HG03575 (cell line): ENCODE measurements around the gene LRRN2.
"Not testable (repeated sequence)": the region's sequence is repeated elsewhere in the genome, so short reads cannot be mapped to it uniquely, and the experiment has no call there.

Experiments
- ATAC-seq: cut with Tn5 transposase; IDR thresholded peaks from one replicate; pipeline ENCODE4 v1.9.1; 2021; ENCODE audit not compliant: unreplicated experiment, insufficient number of reproducible peaks, low FRiP score; ENCODE audit errors: extremely low read depth

LRRN2 gene

GRCh38 chr1:204588826-204589225, 96.7 kb downstream of the LRRN2 start:
- no peak for ATAC-seq

GRCh38 chr1:204587621-204588020, 97.9 kb downstream of the LRRN2 start:
- no peak for ATAC-seq

GRCh38 chr1:204584699-204585372, 100.7 kb downstream of the LRRN2 start:
- ATAC-seq = no peak

DNA sequence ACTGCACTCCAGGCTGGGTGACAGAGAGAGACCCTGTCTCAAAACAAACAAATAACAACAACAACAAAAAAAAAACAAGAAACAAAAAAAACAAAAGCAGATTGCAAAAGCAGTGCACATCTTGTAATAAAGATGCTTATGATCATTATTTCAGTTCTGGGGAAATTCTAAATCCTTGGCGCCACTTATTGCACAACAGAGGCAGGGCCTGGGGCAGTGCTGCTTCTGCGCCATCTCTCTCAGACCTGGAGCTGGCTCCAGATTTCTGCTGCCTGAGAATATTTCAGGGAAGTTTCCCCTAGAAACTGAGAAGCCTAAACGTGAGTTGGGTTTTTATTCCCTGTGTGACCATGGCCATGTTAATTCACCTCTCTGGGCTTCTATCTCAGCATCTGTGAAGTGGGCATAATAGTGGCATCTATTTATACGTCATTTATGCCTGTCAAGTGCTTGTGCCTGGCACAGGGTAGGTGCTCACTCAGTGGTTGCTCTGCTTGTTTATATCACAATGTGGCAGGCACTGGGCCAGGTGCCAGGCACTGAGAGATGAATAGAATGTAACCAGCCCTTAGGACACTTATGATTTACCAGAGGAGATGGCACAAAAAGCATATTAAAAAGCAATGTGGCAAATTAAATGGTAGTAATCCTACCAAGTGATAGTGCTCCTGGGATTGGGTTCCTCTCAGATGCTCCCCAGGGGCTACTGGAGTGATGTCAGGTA, 101.5 kb downstream of the LRRN2 start:
- no peak for ATAC-seq

DNA sequence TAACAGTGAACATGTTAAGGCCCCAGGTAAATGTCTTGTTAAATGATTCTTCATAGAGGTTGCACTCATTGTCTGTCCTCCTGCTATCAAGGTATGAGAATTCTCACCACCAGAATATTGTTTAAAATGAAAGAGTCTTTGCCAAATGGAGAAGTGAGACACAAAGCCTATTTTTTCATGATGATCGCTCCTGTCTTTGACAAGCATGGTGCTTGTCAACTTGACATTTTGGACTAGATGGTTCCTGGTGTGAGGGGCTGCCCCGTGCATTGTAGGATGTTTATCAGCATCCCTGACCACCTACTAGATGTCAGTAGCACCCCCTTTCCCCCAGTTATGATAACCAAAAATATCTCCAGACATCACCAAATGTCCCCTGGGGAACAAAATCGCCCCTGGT, 103.8 kb downstream of the LRRN2 start:
- ATAC-seq = no peak

DNA sequence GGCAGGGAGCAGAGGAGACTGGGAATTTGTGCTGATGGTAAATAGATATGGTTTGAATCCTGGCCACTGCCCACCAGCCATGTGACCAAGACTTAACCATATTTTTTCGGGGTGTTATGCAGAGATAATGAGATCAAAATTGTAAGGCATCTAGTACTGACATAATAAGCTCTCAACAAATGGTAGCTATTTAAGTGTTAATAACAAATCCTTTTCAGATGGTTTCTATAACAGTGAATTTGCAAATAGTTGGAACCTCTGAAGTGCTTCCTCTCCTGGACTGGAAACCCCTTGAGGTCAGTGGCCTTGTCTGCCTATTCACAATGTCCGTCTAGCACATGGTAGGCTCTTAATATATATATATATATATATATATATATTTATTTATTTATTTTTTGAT, 104.7 kb downstream of the LRRN2 start:
- ATAC-seq = no peak

DNA sequence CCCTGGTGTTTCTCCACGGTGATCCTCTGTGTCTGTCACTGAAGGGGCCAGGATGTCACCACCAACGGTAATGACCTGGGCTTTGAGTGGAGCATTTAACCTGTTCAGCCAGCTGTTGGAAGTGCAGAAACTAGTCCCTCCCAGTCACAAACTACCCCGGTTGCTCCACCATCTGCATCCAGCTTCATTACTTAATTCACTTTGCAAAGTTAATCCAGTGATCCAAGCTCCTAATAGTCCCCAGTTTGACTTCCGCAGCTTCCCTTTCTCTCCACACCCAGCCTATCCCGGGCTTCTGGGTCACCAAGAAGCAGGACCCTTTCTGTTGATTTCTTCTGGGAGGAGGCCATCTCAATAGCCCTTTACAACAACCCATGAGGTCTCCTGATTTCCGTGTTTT, 105.9 kb downstream of the LRRN2 start:
- ATAC-seq = no peak

- ATAC-seq = peak; percentile 62
These were observed 106.5 kb downstream of the LRRN2 start for GRCh38 chr1:204578867-204579664.

- no peak for ATAC-seq
These were observed 107.6 kb downstream of the LRRN2 start for GRCh38 chr1:204577794-204578478.

DNA sequence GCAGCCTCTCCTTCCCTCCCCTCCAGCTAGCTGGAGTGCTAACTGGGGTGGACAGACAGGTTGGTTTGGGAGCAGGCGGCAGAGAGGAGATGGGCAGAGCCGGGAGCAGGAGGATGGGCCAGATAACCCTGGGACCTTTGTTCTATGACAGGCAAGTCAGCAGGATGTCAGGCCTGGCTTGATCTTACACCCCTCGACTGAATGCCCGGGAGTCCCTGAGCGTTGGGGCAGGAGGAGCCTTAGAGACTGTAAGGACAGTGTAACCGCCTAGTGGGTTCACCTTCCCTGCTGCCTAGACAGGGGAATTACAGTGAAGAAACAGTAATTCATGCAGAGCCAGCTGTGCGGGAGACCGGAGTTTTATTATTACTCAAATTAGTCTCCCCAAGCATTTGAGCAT, 109.1 kb downstream of the LRRN2 start:
- ATAC-seq = no peak

DNA sequence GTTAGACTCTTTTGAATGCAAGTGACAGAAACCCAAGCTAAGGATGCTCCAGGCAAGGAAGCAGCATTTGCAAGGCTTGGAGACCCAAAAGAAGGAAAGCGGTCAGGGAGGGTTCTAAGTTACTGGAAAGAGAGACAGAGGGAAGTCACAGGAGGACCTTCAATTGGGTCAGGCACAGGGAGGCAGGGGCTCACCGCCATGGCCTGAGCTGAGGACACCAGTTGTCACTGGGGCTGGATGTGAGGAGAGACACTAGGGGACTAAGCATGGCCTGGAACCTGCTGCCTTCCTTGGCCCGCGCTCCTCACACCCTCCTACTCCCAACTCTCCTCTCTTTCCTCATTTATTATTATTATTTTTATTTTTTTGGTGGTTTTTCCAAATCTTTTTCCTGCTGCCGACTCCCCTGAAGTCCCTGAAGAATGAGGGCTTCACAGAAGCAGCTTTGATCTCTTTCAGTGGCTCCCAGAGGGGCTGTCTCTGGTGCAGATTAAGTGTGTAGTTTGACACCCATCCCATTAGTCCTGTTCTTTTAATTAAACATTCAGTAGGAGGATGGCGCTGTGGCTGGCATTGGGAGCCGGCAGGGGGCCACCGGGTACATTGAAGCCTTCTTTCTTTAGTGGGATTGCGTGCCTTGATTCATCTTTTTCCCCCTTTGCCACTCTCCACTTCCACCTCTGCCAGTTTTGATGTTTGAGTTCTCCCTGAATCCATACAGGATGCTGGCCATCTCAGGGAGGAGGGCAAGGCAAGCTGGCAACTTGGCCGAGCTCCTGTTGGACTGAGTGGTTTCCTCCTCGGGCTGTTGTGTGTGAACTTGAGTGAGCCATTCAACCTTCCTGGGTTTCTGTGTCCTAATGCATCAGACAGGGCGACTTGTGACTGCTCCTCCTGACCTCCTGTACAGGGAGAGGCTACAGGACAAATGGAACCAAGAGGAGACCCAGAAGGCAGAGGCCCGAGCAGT, 110.0 kb downstream of the LRRN2 start:
- no peak for ATAC-seq

GRCh38 chr1:204574865-204575163, 110.7 kb downstream of the LRRN2 start:
- no peak for ATAC-seq

- no peak for ATAC-seq
These were observed 111.3 kb downstream of the LRRN2 start for GRCh38 chr1:204574016-204574864.

GRCh38 chr1:204572923-204573922, 112.3 kb downstream of the LRRN2 start:
- no peak for ATAC-seq

- ATAC-seq = no peak
These were observed 113.9 kb downstream of the LRRN2 start for GRCh38 chr1:204571631-204572030.

DNA sequence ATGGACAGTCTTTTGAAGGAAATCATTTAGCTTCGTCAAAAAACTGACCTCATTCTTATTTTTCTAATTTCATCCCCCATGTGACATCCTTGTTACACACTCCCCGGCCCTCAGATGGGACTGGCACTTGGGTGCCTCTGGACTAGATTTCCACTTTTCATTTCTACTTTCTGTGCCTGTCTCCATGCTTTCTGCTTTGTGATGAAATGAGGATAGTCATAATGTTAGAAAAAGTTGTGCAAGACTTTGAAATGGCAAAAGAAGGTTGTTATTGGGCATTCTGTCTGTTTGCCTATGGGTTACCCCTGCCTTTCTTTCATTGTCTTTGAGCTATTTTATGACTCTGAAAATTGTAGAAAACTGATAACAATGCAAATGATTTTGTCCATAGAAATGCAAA, 114.4 kb downstream of the LRRN2 start:
- ATAC-seq = no peak

- ATAC-seq = not testable (repeated sequence)
These were observed 115.5 kb downstream of the LRRN2 start for GRCh38 chr1:204570021-204570420.
